AML-193 (cell line): ENCODE measurements around the gene PCDHGA4.
A peak's percentile ranks its signal among the peaks of the same experiment; 100 is the strongest.
"Not testable (repeated sequence)": the region's sequence is repeated elsewhere in the genome, so short reads cannot be mapped to it uniquely, and the experiment has no call there.

Experiments
- DNase-seq, 2 experiments: peaks; one replicate each; lab custom pipeline; 2025; lab: John Stamatoyannopoulos, UW

Gene PCDHGA4

GRCh38 chr5:141354900-141355469 lies at the start of gene PCDHGA4:
PCDHGA4 (plus strand) TSS chr5:141355021; CDS start chr5:141355108, 87 bp downstream.
- peak in 1 of 2 experiments; percentile 7 for DNase-seq

- no peak for DNase-seq
Observed at GRCh38 chr5:141306630-141307029, 48.2 kb upstream of the PCDHGA4 start.

- peak in 1 of 2 experiments; percentile 7 for DNase-seq
Observed at GRCh38 chr5:141313711-141314110, 41.1 kb upstream of the PCDHGA4 start.

GRCh38 chr5:141316963-141317362 lies 37.9 kb upstream of the PCDHGA4 start:
- not testable (repeated sequence) for DNase-seq

GRCh38 chr5:141319202-141319601 lies 35.6 kb upstream of the PCDHGA4 start:
- no peak for DNase-seq

GRCh38 chr5:141319699-141320098 lies 35.1 kb upstream of the PCDHGA4 start:
- no peak for DNase-seq

GRCh38 chr5:141320225-141321169 lies 34.3 kb upstream of the PCDHGA4 start, which contains the start of gene TAF7:
TAF7 (minus strand) TSS chr5:141320784; CDS start chr5:141320044, 740 bp downstream.
- peak; percentile 81 to 84 for DNase-seq

GRCh38 chr5:141322261-141322660 lies 32.6 kb upstream of the PCDHGA4 start:
- DNase-seq: no peak

- DNase-seq: no peak
Observed at GRCh38 chr5:141326088-141326854, 28.6 kb upstream of the PCDHGA4 start.

- no peak for DNase-seq
Observed at GRCh38 chr5:141328231-141328630, 26.6 kb upstream of the PCDHGA4 start.

- DNase-seq: peak; percentile 19 to 28
Observed at GRCh38 chr5:141330299-141331080, 24.3 kb upstream of the PCDHGA4 start, which contains the start of gene PCDHGA1. PCDHGA1 (plus strand) TSS chr5:141330514.

- not testable (repeated sequence) for DNase-seq
Observed at GRCh38 chr5:141332571-141332970, 22.2 kb upstream of the PCDHGA4 start.

- DNase-seq: no peak
Observed at GRCh38 chr5:141338538-141339306, 16.1 kb upstream of the PCDHGA4 start, which contains the start of gene PCDHGA2. PCDHGA2 (plus strand) TSS chr5:141338760.

GRCh38 chr5:141340781-141341354 lies 14.0 kb upstream of the PCDHGA4 start:
- not testable (repeated sequence) for DNase-seq

- DNase-seq: no peak
Observed at GRCh38 chr5:141342773-141343172, 12.0 kb upstream of the PCDHGA4 start.

- DNase-seq: no peak
Observed at GRCh38 chr5:141343242-141343952, 11.4 kb upstream of the PCDHGA4 start, which contains the start of gene PCDHGA3. PCDHGA3 (plus strand) TSS chr5:141343829; CDS start chr5:141344034, 205 bp downstream.

- DNase-seq: no peak
Observed at GRCh38 chr5:141343953-141344463, 10.8 kb upstream of the PCDHGA4 start.

- no peak for DNase-seq
Observed at GRCh38 chr5:141345327-141345726, 9.5 kb upstream of the PCDHGA4 start.

- DNase-seq: not testable (repeated sequence)
Observed at GRCh38 chr5:141346017-141346416, 8.8 kb upstream of the PCDHGA4 start.
